HEK293 (cell line): ENCODE results near the gene NCOA6.

Experiments used
- CTCF ChIP-seq: fragments of 450-650 bp; formaldehyde crosslinking; IDR thresholded peaks from 2 replicates; pipeline ENCODE4 v1.5.1; 2016; ENCODE audit warnings: missing biosample characterization, missing genetic modification characterization
- GLIS2 ChIP-seq: fragments of 450-650 bp; formaldehyde crosslinking; IDR thresholded peaks from 2 replicates; pipeline ENCODE4 v1.5.1; 2016; ENCODE audit warnings: missing biosample characterization, missing genetic modification characterization
- HOXC10 ChIP-seq: sonication (generic); formaldehyde crosslinking; IDR thresholded peaks from 2 replicates; pipeline ENCODE4 v1.8.1; 2023; ENCODE audit warnings: mild to moderate bottlenecking, missing genetic modification reagents
- KLF7 ChIP-seq: fragments of 450-650 bp; formaldehyde crosslinking; IDR thresholded peaks from 2 replicates; pipeline ENCODE4 v1.5.1; 2016; ENCODE audit warnings: missing biosample characterization, missing genetic modification characterization, borderline replicate concordance
- WT1 ChIP-seq: fragments of 450-650 bp; formaldehyde crosslinking; IDR thresholded peaks from 2 replicates; pipeline ENCODE4 v1.5.1; 2016; ENCODE audit warnings: missing biosample characterization, missing genetic modification characterization
- ZBTB7A ChIP-seq: fragments of 450-650 bp; formaldehyde crosslinking; IDR thresholded peaks from 2 replicates; pipeline ENCODE4 v1.5.1; 2016; ENCODE audit warnings: low read depth, missing biosample characterization, missing genetic modification characterization
- ZEB2 ChIP-seq: fragments of 450-650 bp; formaldehyde crosslinking; IDR thresholded peaks from 2 replicates; pipeline ENCODE4 v1.5.1; 2016; ENCODE audit warnings: missing biosample characterization, missing genetic modification characterization
- ZNF121 ChIP-seq: fragments of 450-650 bp; formaldehyde crosslinking; IDR thresholded peaks from 2 replicates; pipeline ENCODE4 v1.5.1; 2016; ENCODE audit warnings: missing biosample characterization, missing genetic modification characterization
- ZNF138 ChIP-seq: fragments of 450-650 bp; formaldehyde crosslinking; IDR thresholded peaks from 2 replicates; pipeline ENCODE4 v1.5.1; 2016; ENCODE audit warnings: missing biosample characterization, missing genetic modification characterization, borderline replicate concordance
- ZNF140 ChIP-seq: fragments of 450-650 bp; formaldehyde crosslinking; IDR thresholded peaks from 2 replicates; pipeline ENCODE4 v1.5.1; 2016; ENCODE audit warnings: missing biosample characterization, missing genetic modification characterization
- ZNF214 ChIP-seq: fragments of 450-650 bp; formaldehyde crosslinking; IDR thresholded peaks from 2 replicates; pipeline ENCODE4 v1.5.1; 2017; ENCODE audit warnings: missing biosample characterization, mild to moderate bottlenecking, missing genetic modification characterization, borderline replicate concordance
- ZNF223 ChIP-seq: fragments of 450-650 bp; formaldehyde crosslinking; IDR thresholded peaks from 2 replicates; pipeline ENCODE4 v1.5.1; 2016; ENCODE audit warnings: missing biosample characterization, missing genetic modification characterization
- ZNF266 ChIP-seq: fragments of 450-650 bp; formaldehyde crosslinking; IDR thresholded peaks from 2 replicates; pipeline ENCODE4 v1.5.1; 2016; ENCODE audit warnings: missing biosample characterization, missing genetic modification characterization, low read depth
- ZNF302 ChIP-seq: fragments of 450-650 bp; formaldehyde crosslinking; IDR thresholded peaks from 2 replicates; pipeline ENCODE4 v1.5.1; 2016; ENCODE audit warnings: missing biosample characterization, missing genetic modification characterization, low read depth
- ZNF341 ChIP-seq: fragments of 450-650 bp; formaldehyde crosslinking; IDR thresholded peaks from 2 replicates; pipeline ENCODE4; 2016; ENCODE audit warnings: low read depth, missing biosample characterization, missing genetic modification characterization
- ZNF37A ChIP-seq: fragments of 450-650 bp; IDR thresholded peaks from 2 replicates; pipeline ENCODE4 v1.5.1; 2018; ENCODE audit warnings: missing biosample characterization, missing genetic modification characterization
- ZNF391 ChIP-seq: fragments of 450-650 bp; formaldehyde crosslinking; IDR thresholded peaks from 2 replicates; pipeline ENCODE4 v1.5.1; 2016; ENCODE audit warnings: low read depth, missing biosample characterization, missing genetic modification characterization, borderline replicate concordance
- ZNF394 ChIP-seq: fragments of 450-650 bp; formaldehyde crosslinking; IDR thresholded peaks from 2 replicates; pipeline ENCODE4 v1.5.1; 2016; ENCODE audit warnings: missing biosample characterization, missing genetic modification characterization, mild to moderate bottlenecking, moderate library complexity, borderline replicate concordance
- ZNF404 ChIP-seq: fragments of 450-650 bp; formaldehyde crosslinking; IDR thresholded peaks from 2 replicates; pipeline ENCODE4 v1.5.1; 2017; ENCODE audit warnings: missing biosample characterization, missing genetic modification characterization
- ZNF561 ChIP-seq: fragments of 450-650 bp; IDR thresholded peaks from 2 replicates; pipeline ENCODE4 v1.5.1; 2018; ENCODE audit warnings: missing biosample characterization, missing genetic modification characterization, borderline replicate concordance
- ZNF596 ChIP-seq: fragments of 450-650 bp; IDR thresholded peaks from 2 replicates; pipeline ENCODE4 v1.5.0; 2018; ENCODE audit warnings: missing biosample characterization, mild to moderate bottlenecking, missing genetic modification characterization, moderate library complexity
- ZNF610 ChIP-seq: fragments of 450-650 bp; formaldehyde crosslinking; IDR thresholded peaks from 2 replicates; pipeline ENCODE4 v1.5.1; 2016; ENCODE audit warnings: missing biosample characterization, missing genetic modification characterization, borderline replicate concordance
- ZNF621 ChIP-seq: fragments of 450-650 bp; formaldehyde crosslinking; IDR thresholded peaks from 2 replicates; pipeline ENCODE4 v1.5.1; 2017; ENCODE audit warnings: missing biosample characterization, missing genetic modification characterization
- ZNF629 ChIP-seq: fragments of 450-650 bp; formaldehyde crosslinking; IDR thresholded peaks from 2 replicates; pipeline ENCODE4 v1.5.1; 2017; ENCODE audit warnings: missing biosample characterization, missing genetic modification characterization
- ZNF677 ChIP-seq: fragments of 450-650 bp; IDR thresholded peaks from 2 replicates; pipeline ENCODE4 v1.5.0; 2018; ENCODE audit warnings: missing biosample characterization, mild to moderate bottlenecking, missing genetic modification characterization, moderate library complexity
- ZNF692 ChIP-seq: fragments of 450-650 bp; formaldehyde crosslinking; IDR thresholded peaks from 2 replicates; pipeline ENCODE4 v1.5.1; 2016; ENCODE audit warnings: missing biosample characterization, missing genetic modification characterization
- ZNF747 ChIP-seq: fragments of 450-650 bp; formaldehyde crosslinking; IDR thresholded peaks from 2 replicates; pipeline ENCODE4 v1.5.1; 2016; ENCODE audit warnings: missing biosample characterization, missing genetic modification characterization
- ZNF792 ChIP-seq: fragments of 450-650 bp; formaldehyde crosslinking; IDR thresholded peaks from 2 replicates; pipeline ENCODE4 v1.5.1; 2016; ENCODE audit warnings: missing biosample characterization, missing genetic modification characterization
- ZSCAN23 ChIP-seq: fragments of 450-650 bp; formaldehyde crosslinking; IDR thresholded peaks from 2 replicates; pipeline ENCODE4 v1.5.1; 2016; ENCODE audit warnings: missing biosample characterization, missing genetic modification characterization
- TF ChIP-seq, protein P1 (sequence below): fragments of 450-650 bp; formaldehyde crosslinking; IDR thresholded peaks from 2 replicates; pipeline ENCODE4 v1.5.1; 2016; ENCODE audit warnings: missing biosample characterization, missing genetic modification characterization, low read depth
- TF ChIP-seq, protein P2 (sequence below): IDR thresholded peaks from 2 replicates; pipeline ENCODE4 v1.6.1; 2011; ENCODE audit warnings: mild to moderate bottlenecking, low read depth, low read length, borderline replicate concordance
- TF ChIP-seq, protein P3 (sequence below): fragments of 450-650 bp; formaldehyde crosslinking; IDR thresholded peaks from 2 replicates; pipeline ENCODE4 v1.5.1; 2016; ENCODE audit warnings: missing biosample characterization, missing genetic modification characterization

The NCOA6 gene

DNA sequence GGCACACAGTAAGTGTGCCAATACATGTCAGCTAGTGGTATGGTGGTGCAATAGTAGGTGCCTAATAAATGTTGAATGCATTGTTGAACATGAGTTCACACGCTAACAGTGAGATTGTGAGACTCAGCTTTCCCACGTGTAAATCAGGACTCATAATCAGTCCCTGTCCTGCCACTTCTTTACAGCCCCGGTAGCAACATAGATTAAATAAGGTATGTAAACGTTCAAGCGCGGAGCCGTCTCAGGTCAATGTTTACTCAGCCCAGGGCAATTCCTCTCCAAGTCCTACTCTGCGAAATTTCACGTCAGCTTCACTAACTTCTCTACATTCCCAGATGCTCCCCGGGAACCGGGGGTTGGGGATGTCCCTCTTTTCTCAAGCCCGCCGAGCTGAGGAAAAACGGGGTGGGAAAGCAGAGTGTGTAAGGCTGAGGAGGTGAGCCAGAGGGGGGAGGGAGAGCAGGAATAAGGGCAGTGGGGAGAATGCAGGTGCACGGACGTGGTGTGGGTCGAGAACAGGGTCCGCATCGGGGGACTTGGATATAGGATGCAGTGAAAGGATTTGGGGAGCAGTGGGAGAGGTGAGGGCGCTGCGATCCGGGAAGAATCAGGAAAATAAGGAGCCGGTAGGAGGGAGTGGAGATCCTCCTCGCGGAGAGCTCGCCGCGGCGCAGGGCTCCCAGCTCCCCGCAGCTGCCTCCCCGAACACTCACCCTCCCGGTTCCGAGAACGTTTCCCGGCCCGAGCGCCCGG, 121.9 kb downstream of the NCOA6 start (continued):
- no peak for TF ChIP-seq ZNF391 (tag by site-specific recombination)
- 0 out of 2 replicates have a peak, but pooled peaks have one; percentile 46 for TF ChIP-seq ZSCAN23 (tag by site-specific recombination)
- TF ChIP-seq ZNF610 (tag by site-specific recombination): no peak
- TF ChIP-seq GLIS2 (tag by site-specific recombination): no peak
- TF ChIP-seq ZNF629 (tag by site-specific recombination): no peak; the same call in 1 of the 2 replicates
- no peak for TF ChIP-seq ZNF561 (tag by site-specific recombination)
- no peak for TF ChIP-seq HOXC10 (CRISPR knock-in tag)
- peak; percentile 48; the same call in 1 of the 2 replicates for TF ChIP-seq CTCF
- TF ChIP-seq, protein P1, sequence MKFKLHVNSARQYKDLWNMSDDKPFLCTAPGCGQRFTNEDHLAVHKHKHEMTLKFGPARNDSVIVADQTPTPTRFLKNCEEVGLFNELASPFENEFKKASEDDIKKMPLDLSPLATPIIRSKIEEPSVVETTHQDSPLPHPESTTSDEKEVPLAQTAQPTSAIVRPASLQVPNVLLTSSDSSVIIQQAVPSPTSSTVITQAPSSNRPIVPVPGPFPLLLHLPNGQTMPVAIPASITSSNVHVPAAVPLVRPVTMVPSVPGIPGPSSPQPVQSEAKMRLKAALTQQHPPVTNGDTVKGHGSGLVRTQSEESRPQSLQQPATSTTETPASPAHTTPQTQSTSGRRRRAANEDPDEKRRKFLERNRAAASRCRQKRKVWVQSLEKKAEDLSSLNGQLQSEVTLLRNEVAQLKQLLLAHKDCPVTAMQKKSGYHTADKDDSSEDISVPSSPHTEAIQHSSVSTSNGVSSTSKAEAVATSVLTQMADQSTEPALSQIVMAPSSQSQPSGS (tag by site-specific recombination): peak; percentile 3; the same call in 1 of the 2 replicates
- TF ChIP-seq, protein P2, sequence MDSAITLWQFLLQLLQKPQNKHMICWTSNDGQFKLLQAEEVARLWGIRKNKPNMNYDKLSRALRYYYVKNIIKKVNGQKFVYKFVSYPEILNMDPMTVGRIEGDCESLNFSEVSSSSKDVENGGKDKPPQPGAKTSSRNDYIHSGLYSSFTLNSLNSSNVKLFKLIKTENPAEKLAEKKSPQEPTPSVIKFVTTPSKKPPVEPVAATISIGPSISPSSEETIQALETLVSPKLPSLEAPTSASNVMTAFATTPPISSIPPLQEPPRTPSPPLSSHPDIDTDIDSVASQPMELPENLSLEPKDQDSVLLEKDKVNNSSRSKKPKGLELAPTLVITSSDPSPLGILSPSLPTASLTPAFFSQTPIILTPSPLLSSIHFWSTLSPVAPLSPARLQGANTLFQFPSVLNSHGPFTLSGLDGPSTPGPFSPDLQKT: no peak
- TF ChIP-seq ZNF223: no peak
- peak; percentile 89 for TF ChIP-seq ZNF394 (tag by site-specific recombination)
- TF ChIP-seq ZNF792: no peak
- TF ChIP-seq ZNF747 (tag by site-specific recombination): no peak
- TF ChIP-seq ZNF302 (tag by site-specific recombination): no peak
- TF ChIP-seq ZNF692: no peak
- TF ChIP-seq ZNF121 (tag by site-specific recombination): no peak
- TF ChIP-seq ZNF138 (tag by site-specific recombination): no peak
- TF ChIP-seq ZBTB7A: no peak
- no peak for TF ChIP-seq ZNF214 (tag by site-specific recombination)
- no peak for TF ChIP-seq ZNF266 (tag by site-specific recombination)
- TF ChIP-seq ZNF677 (tag by site-specific recombination): no peak
- TF ChIP-seq ZNF404 (tag by site-specific recombination): no peak
- no peak for TF ChIP-seq ZNF37A (tag by site-specific recombination)
- TF ChIP-seq WT1 (tag by site-specific recombination): peak; percentile 57; the same call in 1 of the 2 replicates
- TF ChIP-seq KLF7 (tag by site-specific recombination): no peak
- peak; percentile 84 for TF ChIP-seq ZEB2 (tag by site-specific recombination)
- TF ChIP-seq, protein P3, sequence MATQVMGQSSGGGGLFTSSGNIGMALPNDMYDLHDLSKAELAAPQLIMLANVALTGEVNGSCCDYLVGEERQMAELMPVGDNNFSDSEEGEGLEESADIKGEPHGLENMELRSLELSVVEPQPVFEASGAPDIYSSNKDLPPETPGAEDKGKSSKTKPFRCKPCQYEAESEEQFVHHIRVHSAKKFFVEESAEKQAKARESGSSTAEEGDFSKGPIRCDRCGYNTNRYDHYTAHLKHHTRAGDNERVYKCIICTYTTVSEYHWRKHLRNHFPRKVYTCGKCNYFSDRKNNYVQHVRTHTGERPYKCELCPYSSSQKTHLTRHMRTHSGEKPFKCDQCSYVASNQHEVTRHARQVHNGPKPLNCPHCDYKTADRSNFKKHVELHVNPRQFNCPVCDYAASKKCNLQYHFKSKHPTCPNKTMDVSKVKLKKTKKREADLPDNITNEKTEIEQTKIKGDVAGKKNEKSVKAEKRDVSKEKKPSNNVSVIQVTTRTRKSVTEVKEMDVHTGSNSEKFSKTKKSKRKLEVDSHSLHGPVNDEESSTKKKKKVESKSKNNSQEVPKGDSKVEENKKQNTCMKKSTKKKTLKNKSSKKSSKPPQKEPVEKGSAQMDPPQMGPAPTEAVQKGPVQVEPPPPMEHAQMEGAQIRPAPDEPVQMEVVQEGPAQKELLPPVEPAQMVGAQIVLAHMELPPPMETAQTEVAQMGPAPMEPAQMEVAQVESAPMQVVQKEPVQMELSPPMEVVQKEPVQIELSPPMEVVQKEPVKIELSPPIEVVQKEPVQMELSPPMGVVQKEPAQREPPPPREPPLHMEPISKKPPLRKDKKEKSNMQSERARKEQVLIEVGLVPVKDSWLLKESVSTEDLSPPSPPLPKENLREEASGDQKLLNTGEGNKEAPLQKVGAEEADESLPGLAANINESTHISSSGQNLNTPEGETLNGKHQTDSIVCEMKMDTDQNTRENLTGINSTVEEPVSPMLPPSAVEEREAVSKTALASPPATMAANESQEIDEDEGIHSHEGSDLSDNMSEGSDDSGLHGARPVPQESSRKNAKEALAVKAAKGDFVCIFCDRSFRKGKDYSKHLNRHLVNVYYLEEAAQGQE (tag by site-specific recombination): peak; percentile 26; the same call in 1 of the 2 replicates
- TF ChIP-seq ZNF621 (tag by site-specific recombination): no peak
- no peak for TF ChIP-seq ZNF596 (tag by site-specific recombination)
- TF ChIP-seq ZNF341 (tag by site-specific recombination): peak; percentile 96
- TF ChIP-seq ZNF140 (tag by site-specific recombination): no peak
